ENCODE results near the gene CACUL1.
"Not testable (repeated sequence)": the region's sequence is repeated elsewhere in the genome, so short reads cannot be mapped to it uniquely, and the experiment has no call there.

Gene CACUL1

GRCh38 chr10:118670472-118671124 is 84.2 kb downstream of the CACUL1 start:
- H3K27me3 ChIP-seq (ENCODE audit: control insufficient read depth, insufficient read depth, low read length): no peaks in the 10 kb centered on the region
- no peak overlapping the region for H3K9ac ChIP-seq (ENCODE audit: low read length)
- H3K9me3 ChIP-seq (ENCODE audit: control insufficient read depth, low read length): no peaks in the 10 kb centered on the region
- no peaks in the 10 kb centered on the region for H3K4me1 ChIP-seq (ENCODE audit: control insufficient read depth, insufficient read depth, low read length)
- H3K36me3 ChIP-seq (ENCODE audit: control insufficient read depth, insufficient read depth, low read length): no peaks in the 10 kb centered on the region
- no peak overlapping the region for H3K4me3 ChIP-seq (ENCODE audit: low read length)

- Histone ChIP-seq H3K9ac (ENCODE audit: low read length) (no peak overlapping the region), H3K4me3 (ENCODE audit: low read length) (no peak overlapping the region), H3K36me3 (ENCODE audit: control insufficient read depth, insufficient read depth, low read length) (no peaks in the 10 kb centered on the region), H3K27me3 (ENCODE audit: control insufficient read depth, insufficient read depth, low read length) (no peaks in the 10 kb centered on the region), H3K9me3 (ENCODE audit: control insufficient read depth, low read length) (no peaks in the 10 kb centered on the region), H3K4me1 (ENCODE audit: control insufficient read depth, insufficient read depth, low read length) (no peaks in the 10 kb centered on the region)
Observed at GRCh38 chr10:118669835-118670234, 84.9 kb downstream of the CACUL1 start.

- no peak overlapping the region for H3K4me3 ChIP-seq (ENCODE audit: low read length)
- no peak overlapping the region for H3K9ac ChIP-seq (ENCODE audit: low read length)
- H3K36me3 ChIP-seq (ENCODE audit: control insufficient read depth, insufficient read depth, low read length): no peaks in the 10 kb centered on the region
- no peaks in the 10 kb centered on the region for H3K4me1 ChIP-seq (ENCODE audit: control insufficient read depth, insufficient read depth, low read length)
- H3K27me3 ChIP-seq (ENCODE audit: control insufficient read depth, insufficient read depth, low read length): no peaks in the 10 kb centered on the region
- H3K9me3 ChIP-seq (ENCODE audit: control insufficient read depth, low read length): no peaks in the 10 kb centered on the region
Observed at GRCh38 chr10:118669020-118669791, 85.6 kb downstream of the CACUL1 start.

- Histone ChIP-seq H3K4me3 (ENCODE audit: low read length) (no peak overlapping the region), H3K9ac (ENCODE audit: low read length) (no peak overlapping the region)
Observed at GRCh38 chr10:118668228-118668952, 86.4 kb downstream of the CACUL1 start.

GRCh38 chr10:118667732-118668131 is 87.0 kb downstream of the CACUL1 start:
- Histone ChIP-seq H3K36me3 (ENCODE audit: control insufficient read depth, insufficient read depth, low read length) (no peaks in the 10 kb centered on the region), H3K9ac (ENCODE audit: low read length) (no peak overlapping the region), H3K9me3 (ENCODE audit: control insufficient read depth, low read length) (no peaks in the 10 kb centered on the region), H3K4me1 (ENCODE audit: control insufficient read depth, insufficient read depth, low read length) (no peaks in the 10 kb centered on the region), H3K4me3 (ENCODE audit: low read length) (no peak overlapping the region), H3K27me3 (ENCODE audit: control insufficient read depth, insufficient read depth, low read length) (peaks cover 7% of the 10 kb centered on the region)

More at GRCh38 chr10:118668228-118668952, 86.4 kb downstream of the CACUL1 start:
- Histone ChIP-seq H3K27me3 (ENCODE audit: control insufficient read depth, insufficient read depth, low read length) (peaks cover 6% of the 10 kb centered on the region), H3K9me3 (ENCODE audit: control insufficient read depth, low read length) (no peaks in the 10 kb centered on the region), H3K36me3 (ENCODE audit: control insufficient read depth, insufficient read depth, low read length) (no peaks in the 10 kb centered on the region), H3K4me1 (ENCODE audit: control insufficient read depth, insufficient read depth, low read length) (no peaks in the 10 kb centered on the region)

- Histone ChIP-seq H3K4me1 (ENCODE audit: control insufficient read depth, insufficient read depth, low read length) (no peaks in the 10 kb centered on the region), H3K36me3 (ENCODE audit: control insufficient read depth, insufficient read depth, low read length) (no peaks in the 10 kb centered on the region), H3K9ac (ENCODE audit: low read length) (no peak overlapping the region), H3K4me3 (ENCODE audit: low read length) (no peak overlapping the region), H3K9me3 (ENCODE audit: control insufficient read depth, low read length) (no peaks in the 10 kb centered on the region), H3K27me3 (ENCODE audit: control insufficient read depth, insufficient read depth, low read length) (peaks cover 7% of the 10 kb centered on the region)
Observed at GRCh38 chr10:118666350-118666749, 88.4 kb downstream of the CACUL1 start.

- Histone ChIP-seq H3K9me3 (ENCODE audit: control insufficient read depth, low read length) (no peaks in the 10 kb centered on the region), H3K4me3 (ENCODE audit: low read length) (no peak overlapping the region), H3K9ac (ENCODE audit: low read length) (no peak overlapping the region), H3K36me3 (ENCODE audit: control insufficient read depth, insufficient read depth, low read length) (no peaks in the 10 kb centered on the region), H3K4me1 (ENCODE audit: control insufficient read depth, insufficient read depth, low read length) (no peaks in the 10 kb centered on the region), H3K27me3 (ENCODE audit: control insufficient read depth, insufficient read depth, low read length) (peaks cover 7% of the 10 kb centered on the region)
Observed at GRCh38 chr10:118664321-118664720, 90.4 kb downstream of the CACUL1 start.

- no peaks in the 10 kb centered on the region for H3K36me3 ChIP-seq (ENCODE audit: control insufficient read depth, insufficient read depth, low read length)
- H3K4me3 ChIP-seq (ENCODE audit: low read length): no peak overlapping the region
- no peak overlapping the region for H3K9ac ChIP-seq (ENCODE audit: low read length)
- H3K27me3 ChIP-seq (ENCODE audit: control insufficient read depth, insufficient read depth, low read length): peaks cover 7% of the 10 kb centered on the region
- H3K4me1 ChIP-seq (ENCODE audit: control insufficient read depth, insufficient read depth, low read length): no peaks in the 10 kb centered on the region
- H3K9me3 ChIP-seq (ENCODE audit: control insufficient read depth, low read length): no peaks in the 10 kb centered on the region
Observed at GRCh38 chr10:118663176-118663575, 91.6 kb downstream of the CACUL1 start.

GRCh38 chr10:118662228-118663035 is 92.3 kb downstream of the CACUL1 start:
- Histone ChIP-seq H3K9me3 (ENCODE audit: control insufficient read depth, low read length) (no peaks in the 10 kb centered on the region), H3K36me3 (ENCODE audit: control insufficient read depth, insufficient read depth, low read length) (no peaks in the 10 kb centered on the region), H3K27me3 (ENCODE audit: control insufficient read depth, insufficient read depth, low read length) (peaks cover 7% of the 10 kb centered on the region), H3K4me3 (ENCODE audit: low read length) (no peak overlapping the region), H3K4me1 (ENCODE audit: control insufficient read depth, insufficient read depth, low read length) (no peaks in the 10 kb centered on the region), H3K9ac (ENCODE audit: low read length) (no peak overlapping the region)

- Histone ChIP-seq H3K9ac (ENCODE audit: low read length) (no peak overlapping the region), H3K36me3 (ENCODE audit: control insufficient read depth, insufficient read depth, low read length) (no peaks in the 10 kb centered on the region), H3K27me3 (ENCODE audit: control insufficient read depth, insufficient read depth, low read length) (peaks cover 5% of the 10 kb centered on the region), H3K4me3 (ENCODE audit: low read length) (no peak overlapping the region), H3K4me1 (ENCODE audit: control insufficient read depth, insufficient read depth, low read length) (no peaks in the 10 kb centered on the region), H3K9me3 (ENCODE audit: control insufficient read depth, low read length) (no peaks in the 10 kb centered on the region)
Observed at GRCh38 chr10:118658762-118659161, 96.0 kb downstream of the CACUL1 start.

- not testable (repeated sequence) for H3K36me3 ChIP-seq (ENCODE audit: control insufficient read depth, insufficient read depth, low read length); H3K9ac ChIP-seq (ENCODE audit: low read length); H3K4me3 ChIP-seq (ENCODE audit: low read length); H3K27me3 ChIP-seq (ENCODE audit: control insufficient read depth, insufficient read depth, low read length); H3K4me1 ChIP-seq (ENCODE audit: control insufficient read depth, insufficient read depth, low read length); H3K9me3 ChIP-seq (ENCODE audit: control insufficient read depth, low read length)
Observed at GRCh38 chr10:118658168-118658567, 96.6 kb downstream of the CACUL1 start.
